ENCODE data around the gene WBP2. TPM values are rescaled to one million over a fixed set of nuclear protein-coding genes. Genes with fewer than 3 reads are reported as not detected.

WBP2 gene
- total and polyA plus RNA-seq, 2 of the 13 experiments (the other 11 are each of a cell fraction or from before 2014, with no cell fraction given) = 29.2 to 29.5 TPM

GRCh38 chr17:75891605-75892555, 36.7 kb upstream of the WBP2 start (continued):
- TF ChIP-seq, protein P1, sequence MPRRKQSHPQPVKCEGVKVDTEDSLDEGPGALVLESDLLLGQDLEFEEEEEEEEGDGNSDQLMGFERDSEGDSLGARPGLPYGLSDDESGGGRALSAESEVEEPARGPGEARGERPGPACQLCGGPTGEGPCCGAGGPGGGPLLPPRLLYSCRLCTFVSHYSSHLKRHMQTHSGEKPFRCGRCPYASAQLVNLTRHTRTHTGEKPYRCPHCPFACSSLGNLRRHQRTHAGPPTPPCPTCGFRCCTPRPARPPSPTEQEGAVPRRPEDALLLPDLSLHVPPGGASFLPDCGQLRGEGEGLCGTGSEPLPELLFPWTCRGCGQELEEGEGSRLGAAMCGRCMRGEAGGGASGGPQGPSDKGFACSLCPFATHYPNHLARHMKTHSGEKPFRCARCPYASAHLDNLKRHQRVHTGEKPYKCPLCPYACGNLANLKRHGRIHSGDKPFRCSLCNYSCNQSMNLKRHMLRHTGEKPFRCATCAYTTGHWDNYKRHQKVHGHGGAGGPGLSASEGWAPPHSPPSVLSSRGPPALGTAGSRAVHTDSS (CRISPR knock-in tag; conservative IDR thresholded peaks at IDR 0.05) = no peak
- TF ChIP-seq ZNF772 (CRISPR knock-in tag; IDR thresholded peaks at IDR 0.05) (peak; percentile 53; the same call in 1 of the 2 replicates), CBX1 (IDR thresholded peaks at IDR 0.05; ENCODE audit: low read depth) (no peak), PRDM10 (CRISPR knock-in tag; IDR thresholded peaks at IDR 0.05; ENCODE audit: low read depth) (peak; percentile 78; the same call in 1 of the 2 replicates), DDIT3 (CRISPR knock-in tag; IDR thresholded peaks at IDR 0.05) (no peak), ZBTB4 (CRISPR knock-in tag; IDR thresholded peaks at IDR 0.05; ENCODE audit: borderline replicate concordance) (peak; percentile 97; the same call in 1 of the 2 replicates), SATB2 (CRISPR knock-in tag; IDR thresholded peaks at IDR 0.05) (0 out of 2 replicates have a peak, but pooled peaks have one; percentile 3), BCL3 (CRISPR knock-in tag; IDR thresholded peaks at IDR 0.05) (no peak)
- TF ChIP-seq, protein P2, sequence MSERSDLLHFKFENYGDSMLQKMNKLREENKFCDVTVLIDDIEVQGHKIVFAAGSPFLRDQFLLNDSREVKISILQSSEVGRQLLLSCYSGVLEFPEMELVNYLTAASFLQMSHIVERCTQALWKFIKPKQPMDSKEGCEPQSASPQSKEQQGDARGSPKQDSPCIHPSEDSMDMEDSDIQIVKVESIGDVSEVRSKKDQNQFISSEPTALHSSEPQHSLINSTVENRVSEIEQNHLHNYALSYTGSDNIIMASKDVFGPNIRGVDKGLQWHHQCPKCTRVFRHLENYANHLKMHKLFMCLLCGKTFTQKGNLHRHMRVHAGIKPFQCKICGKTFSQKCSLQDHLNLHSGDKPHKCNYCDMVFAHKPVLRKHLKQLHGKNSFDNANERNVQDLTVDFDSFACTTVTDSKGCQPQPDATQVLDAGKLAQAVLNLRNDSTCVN (CRISPR knock-in tag; IDR thresholded peaks at IDR 0.05; ENCODE audit: borderline replicate concordance) = no peak

Measured in HepG2 (cell line).